Astrocyte (in vitro differentiated cells and primary cell): Measurements from ENCODE around the gene GABBR2.

Experiments
- CTCF ChIP-seq: IDR thresholded peaks from 2 replicates; pipeline ENCODE4 v1.5.1; 2011; ENCODE audit warnings: low read depth, mild to moderate bottlenecking, inconsistent platforms, low read length, moderate library complexity; ENCODE audit not compliant: insufficient read depth
- EZH2 ChIP-seq: IDR thresholded peaks from 2 replicates; pipeline ENCODE4 v1.6.1; 2012; ENCODE audit warnings: mild to moderate bottlenecking, low read length, inconsistent platforms; ENCODE audit not compliant: insufficient read depth

GRCh38 chr9:98275159-98275558, 433.6 kb downstream of the GABBR2 start:
- no peak for TF ChIP-seq CTCF
- no peak for TF ChIP-seq EZH2
